ENCODE measurements around the gene F12. TPM values are rescaled to one million over a fixed set of nuclear protein-coding genes. Genes with fewer than 3 reads are reported as not detected.

F12 gene
- total RNA-seq, 1 experiment from 2014 or later = 10.0 TPM

GRCh38 chr5:177396807-177397206 lies 12.6 kb downstream of the F12 start:
- TF ChIP-seq TEAD1 (CRISPR knock-in tag; IDR thresholded peaks at IDR 0.05) (no peak), KAT7 (CRISPR knock-in tag; IDR thresholded peaks at IDR 0.05; ENCODE audit: borderline replicate concordance) (no peak), ZNF396 (CRISPR knock-in tag; IDR thresholded peaks at IDR 0.05; ENCODE audit: borderline replicate concordance) (no peak), MLX (CRISPR knock-in tag; IDR thresholded peaks at IDR 0.05) (no peak), NR3C1 (CRISPR knock-in tag; conservative IDR thresholded peaks at IDR 0.05; ENCODE audit: low read depth) (no peak), OVOL2 (CRISPR knock-in tag; IDR thresholded peaks at IDR 0.05; ENCODE audit: borderline replicate concordance) (no peak), MYBL2 (CRISPR knock-in tag; IDR thresholded peaks at IDR 0.05) (no peak), PRRX2 (CRISPR knock-in tag; IDR thresholded peaks at IDR 0.05) (no peak), ZNF416 (CRISPR knock-in tag; IDR thresholded peaks at IDR 0.05) (no peak), SP1 (CRISPR knock-in tag; conservative IDR thresholded peaks at IDR 0.05) (no peak), ZNF121 (CRISPR knock-in tag; IDR thresholded peaks at IDR 0.05) (no peak), TCF7 (CRISPR knock-in tag; IDR thresholded peaks at IDR 0.05; ENCODE audit: low read depth) (no peak), GRHL2 (CRISPR knock-in tag; IDR thresholded peaks at IDR 0.05; ENCODE audit: insufficient replicate concordance, severe bottlenecking) (no peak)
- TF ChIP-seq, protein P1, sequence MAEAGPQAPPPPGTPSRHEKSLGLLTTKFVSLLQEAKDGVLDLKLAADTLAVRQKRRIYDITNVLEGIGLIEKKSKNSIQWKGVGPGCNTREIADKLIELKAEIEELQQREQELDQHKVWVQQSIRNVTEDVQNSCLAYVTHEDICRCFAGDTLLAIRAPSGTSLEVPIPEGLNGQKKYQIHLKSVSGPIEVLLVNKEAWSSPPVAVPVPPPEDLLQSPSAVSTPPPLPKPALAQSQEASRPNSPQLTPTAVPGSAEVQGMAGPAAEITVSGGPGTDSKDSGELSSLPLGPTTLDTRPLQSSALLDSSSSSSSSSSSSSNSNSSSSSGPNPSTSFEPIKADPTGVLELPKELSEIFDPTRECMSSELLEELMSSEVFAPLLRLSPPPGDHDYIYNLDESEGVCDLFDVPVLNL (CRISPR knock-in tag; IDR thresholded peaks at IDR 0.05; ENCODE audit: borderline replicate concordance, low read depth) = no peak
- TF ChIP-seq, protein P2, sequence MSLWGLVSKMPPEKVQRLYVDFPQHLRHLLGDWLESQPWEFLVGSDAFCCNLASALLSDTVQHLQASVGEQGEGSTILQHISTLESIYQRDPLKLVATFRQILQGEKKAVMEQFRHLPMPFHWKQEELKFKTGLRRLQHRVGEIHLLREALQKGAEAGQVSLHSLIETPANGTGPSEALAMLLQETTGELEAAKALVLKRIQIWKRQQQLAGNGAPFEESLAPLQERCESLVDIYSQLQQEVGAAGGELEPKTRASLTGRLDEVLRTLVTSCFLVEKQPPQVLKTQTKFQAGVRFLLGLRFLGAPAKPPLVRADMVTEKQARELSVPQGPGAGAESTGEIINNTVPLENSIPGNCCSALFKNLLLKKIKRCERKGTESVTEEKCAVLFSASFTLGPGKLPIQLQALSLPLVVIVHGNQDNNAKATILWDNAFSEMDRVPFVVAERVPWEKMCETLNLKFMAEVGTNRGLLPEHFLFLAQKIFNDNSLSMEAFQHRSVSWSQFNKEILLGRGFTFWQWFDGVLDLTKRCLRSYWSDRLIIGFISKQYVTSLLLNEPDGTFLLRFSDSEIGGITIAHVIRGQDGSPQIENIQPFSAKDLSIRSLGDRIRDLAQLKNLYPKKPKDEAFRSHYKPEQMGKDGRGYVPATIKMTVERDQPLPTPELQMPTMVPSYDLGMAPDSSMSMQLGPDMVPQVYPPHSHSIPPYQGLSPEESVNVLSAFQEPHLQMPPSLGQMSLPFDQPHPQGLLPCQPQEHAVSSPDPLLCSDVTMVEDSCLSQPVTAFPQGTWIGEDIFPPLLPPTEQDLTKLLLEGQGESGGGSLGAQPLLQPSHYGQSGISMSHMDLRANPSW (CRISPR knock-in tag; conservative IDR thresholded peaks at IDR 0.05; ENCODE audit: low read depth) = no peak
- TF ChIP-seq, protein P3, sequence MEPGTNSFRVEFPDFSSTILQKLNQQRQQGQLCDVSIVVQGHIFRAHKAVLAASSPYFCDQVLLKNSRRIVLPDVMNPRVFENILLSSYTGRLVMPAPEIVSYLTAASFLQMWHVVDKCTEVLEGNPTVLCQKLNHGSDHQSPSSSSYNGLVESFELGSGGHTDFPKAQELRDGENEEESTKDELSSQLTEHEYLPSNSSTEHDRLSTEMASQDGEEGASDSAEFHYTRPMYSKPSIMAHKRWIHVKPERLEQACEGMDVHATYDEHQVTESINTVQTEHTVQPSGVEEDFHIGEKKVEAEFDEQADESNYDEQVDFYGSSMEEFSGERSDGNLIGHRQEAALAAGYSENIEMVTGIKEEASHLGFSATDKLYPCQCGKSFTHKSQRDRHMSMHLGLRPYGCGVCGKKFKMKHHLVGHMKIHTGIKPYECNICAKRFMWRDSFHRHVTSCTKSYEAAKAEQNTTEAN (CRISPR knock-in tag; IDR thresholded peaks at IDR 0.05) = no peak
- TF ChIP-seq, protein P4, sequence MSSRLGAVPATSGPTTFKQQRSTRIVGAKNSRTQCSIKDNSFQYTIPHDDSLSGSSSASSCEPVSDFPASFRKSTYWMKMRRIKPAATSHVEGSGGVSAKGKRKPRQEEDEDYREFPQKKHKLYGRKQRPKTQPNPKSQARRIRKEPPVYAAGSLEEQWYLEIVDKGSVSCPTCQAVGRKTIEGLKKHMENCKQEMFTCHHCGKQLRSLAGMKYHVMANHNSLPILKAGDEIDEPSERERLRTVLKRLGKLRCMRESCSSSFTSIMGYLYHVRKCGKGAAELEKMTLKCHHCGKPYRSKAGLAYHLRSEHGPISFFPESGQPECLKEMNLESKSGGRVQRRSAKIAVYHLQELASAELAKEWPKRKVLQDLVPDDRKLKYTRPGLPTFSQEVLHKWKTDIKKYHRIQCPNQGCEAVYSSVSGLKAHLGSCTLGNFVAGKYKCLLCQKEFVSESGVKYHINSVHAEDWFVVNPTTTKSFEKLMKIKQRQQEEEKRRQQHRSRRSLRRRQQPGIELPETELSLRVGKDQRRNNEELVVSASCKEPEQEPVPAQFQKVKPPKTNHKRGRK (CRISPR knock-in tag; IDR thresholded peaks at IDR 0.05; ENCODE audit: borderline replicate concordance) = no peak
- TF ChIP-seq, protein P5, sequence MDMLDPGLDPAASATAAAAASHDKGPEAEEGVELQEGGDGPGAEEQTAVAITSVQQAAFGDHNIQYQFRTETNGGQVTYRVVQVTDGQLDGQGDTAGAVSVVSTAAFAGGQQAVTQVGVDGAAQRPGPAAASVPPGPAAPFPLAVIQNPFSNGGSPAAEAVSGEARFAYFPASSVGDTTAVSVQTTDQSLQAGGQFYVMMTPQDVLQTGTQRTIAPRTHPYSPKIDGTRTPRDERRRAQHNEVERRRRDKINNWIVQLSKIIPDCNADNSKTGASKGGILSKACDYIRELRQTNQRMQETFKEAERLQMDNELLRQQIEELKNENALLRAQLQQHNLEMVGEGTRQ (CRISPR knock-in tag; IDR thresholded peaks at IDR 0.05) = no peak
- TF ChIP-seq, protein P6, sequence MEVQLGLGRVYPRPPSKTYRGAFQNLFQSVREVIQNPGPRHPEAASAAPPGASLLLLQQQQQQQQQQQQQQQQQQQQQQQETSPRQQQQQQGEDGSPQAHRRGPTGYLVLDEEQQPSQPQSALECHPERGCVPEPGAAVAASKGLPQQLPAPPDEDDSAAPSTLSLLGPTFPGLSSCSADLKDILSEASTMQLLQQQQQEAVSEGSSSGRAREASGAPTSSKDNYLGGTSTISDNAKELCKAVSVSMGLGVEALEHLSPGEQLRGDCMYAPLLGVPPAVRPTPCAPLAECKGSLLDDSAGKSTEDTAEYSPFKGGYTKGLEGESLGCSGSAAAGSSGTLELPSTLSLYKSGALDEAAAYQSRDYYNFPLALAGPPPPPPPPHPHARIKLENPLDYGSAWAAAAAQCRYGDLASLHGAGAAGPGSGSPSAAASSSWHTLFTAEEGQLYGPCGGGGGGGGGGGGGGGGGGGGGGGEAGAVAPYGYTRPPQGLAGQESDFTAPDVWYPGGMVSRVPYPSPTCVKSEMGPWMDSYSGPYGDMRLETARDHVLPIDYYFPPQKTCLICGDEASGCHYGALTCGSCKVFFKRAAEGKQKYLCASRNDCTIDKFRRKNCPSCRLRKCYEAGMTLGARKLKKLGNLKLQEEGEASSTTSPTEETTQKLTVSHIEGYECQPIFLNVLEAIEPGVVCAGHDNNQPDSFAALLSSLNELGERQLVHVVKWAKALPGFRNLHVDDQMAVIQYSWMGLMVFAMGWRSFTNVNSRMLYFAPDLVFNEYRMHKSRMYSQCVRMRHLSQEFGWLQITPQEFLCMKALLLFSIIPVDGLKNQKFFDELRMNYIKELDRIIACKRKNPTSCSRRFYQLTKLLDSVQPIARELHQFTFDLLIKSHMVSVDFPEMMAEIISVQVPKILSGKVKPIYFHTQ (CRISPR knock-in tag; IDR thresholded peaks at IDR 0.05) = no peak
- H3K4me1 Mint-ChIP-seq = peaks cover 23% of the 10 kb centered on the region
- H3K36me3 Mint-ChIP-seq = no peaks in the 10 kb centered on the region
- H3K4me3 Mint-ChIP-seq = no peak overlapping the region
- H3K27ac Mint-ChIP-seq = no peak overlapping the region
- DNase-seq (ENCODE audit: low spot score) = no peak
- CTCF ChIA-PET = interaction anchor here (1.0 to 1.9 kb wide), 2 partner anchors 26 to 28 kb away, joined by 4 to 5 read pairs; no protein-coding TSS in a partner anchor
- POLR2A ChIA-PET = no interaction called here
- no peak for ATAC-seq
- H3K27me3 Mint-ChIP-seq (ENCODE audit: low read depth) = peaks cover 15% of the 10 kb centered on the region
- H3K9me3 Mint-ChIP-seq = no peaks in the 10 kb centered on the region

Data from WTC11 (cell line).